SK-N-MC (cell line): ENCODE data around the gene SASH3.

Experiments
- EZH2 ChIP-seq: fragments of 200-600 bp; sonication (generic); IDR thresholded peaks from one replicate; pipeline ENCODE4 v1.6.1; 2017; ENCODE audit warnings: antibody characterized with exemption
- POLR2AphosphoS5 ChIP-seq: IDR thresholded peaks from 2 replicates; pipeline ENCODE4 v1.6.1; 2012; ENCODE audit warnings: mild to moderate bottlenecking, low read depth, low read length, borderline replicate concordance

DNA sequence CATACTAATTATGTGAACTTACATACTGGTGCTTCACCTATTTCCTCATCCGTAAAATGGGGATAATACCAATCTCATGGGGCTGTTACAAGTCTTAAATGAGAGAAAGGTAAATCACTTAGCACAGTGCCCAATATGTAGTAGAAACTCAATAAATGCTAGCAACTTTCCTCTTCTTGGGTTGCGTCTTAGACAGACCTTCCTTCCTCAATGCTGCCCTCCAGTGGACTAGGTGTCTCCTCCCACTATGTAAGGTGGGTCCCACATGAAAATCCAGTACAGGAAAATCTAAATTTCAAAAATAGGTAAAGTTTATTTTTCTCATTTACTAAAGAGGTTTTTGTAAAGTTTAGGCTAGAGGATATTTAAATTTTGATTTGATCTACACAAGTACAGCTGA is 43.4 kb downstream of the SASH3 start:
- TF ChIP-seq POLR2AphosphoS5: no peak
- no peak for TF ChIP-seq EZH2
